NK-92 treated with Interleukin-12 subunit alpha and Interleukin-12 subunit beta, amount 100 ng/mL, for 24 hours (cell line): ENCODE measurements around the gene KIAA0825.

Experiments used
- DNase-seq: peaks from one replicate; lab custom pipeline; 2025; lab: John Stamatoyannopoulos, UW

KIAA0825 gene

DNA sequence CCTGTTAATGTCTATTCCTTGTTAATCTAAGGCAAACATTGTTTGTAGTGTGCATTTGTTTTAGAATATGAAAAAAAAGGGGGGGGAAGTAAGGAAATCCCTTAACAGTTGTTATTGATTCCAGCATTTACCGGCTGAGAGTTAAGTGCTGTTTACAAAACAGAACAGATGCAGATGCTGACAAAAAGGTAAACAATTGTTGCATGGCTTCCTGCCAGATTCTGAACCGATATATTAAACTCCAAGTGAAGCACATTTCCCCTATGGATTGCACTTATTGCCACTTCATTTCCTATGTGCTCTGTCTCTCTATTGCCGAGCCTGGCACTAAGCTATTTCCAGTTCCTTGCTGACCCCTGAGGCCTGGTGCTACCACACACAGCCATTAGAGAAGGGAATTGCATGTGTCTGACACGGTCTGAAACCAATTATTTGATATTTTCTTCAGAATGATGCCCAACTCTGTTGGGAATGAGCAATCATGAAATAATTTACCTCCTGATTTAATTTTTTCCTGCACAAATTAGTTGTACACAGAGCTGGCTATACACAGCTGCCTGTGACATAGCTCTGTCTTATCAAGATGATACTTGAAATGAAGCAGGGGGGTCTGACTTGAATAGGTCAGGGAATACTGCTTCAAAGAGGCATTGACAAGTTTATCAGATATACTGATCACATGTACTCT, 109.8 kb downstream of the KIAA0825 start:
- no peak for DNase-seq

DNA sequence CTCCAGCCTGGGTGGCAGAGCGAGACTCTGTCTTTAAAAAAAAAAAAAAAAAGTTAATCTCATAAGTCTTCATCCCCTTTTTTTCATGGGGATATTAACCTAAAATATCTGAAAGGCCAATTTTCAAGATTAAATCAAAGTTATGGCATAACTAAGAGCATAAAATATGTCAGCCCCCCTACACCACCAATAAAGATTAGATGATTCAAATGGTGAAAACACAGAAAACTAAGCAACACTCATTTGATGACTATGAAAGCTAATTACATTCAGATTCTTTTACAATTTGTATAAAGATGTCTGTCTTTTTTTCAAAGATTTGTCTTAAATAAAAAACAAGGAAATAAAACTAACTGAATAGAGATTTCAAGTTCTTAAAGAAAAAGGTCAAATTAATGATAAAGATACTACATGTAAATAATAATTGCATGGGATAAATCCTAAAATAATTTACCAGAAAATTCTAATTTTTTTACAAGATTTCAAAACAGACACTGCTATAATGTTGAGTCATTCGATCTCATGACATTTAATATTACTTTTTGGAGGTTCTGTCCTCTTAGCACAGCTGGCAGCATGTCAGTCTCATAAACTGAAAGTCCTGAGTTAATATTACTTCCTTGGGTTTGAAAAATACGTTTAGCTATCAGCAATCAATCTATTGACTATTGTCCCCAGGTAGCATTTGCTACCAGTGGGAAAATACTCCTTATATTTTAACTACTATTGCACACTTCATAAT, 112.9 kb downstream of the KIAA0825 start:
- no peak for DNase-seq

DNA sequence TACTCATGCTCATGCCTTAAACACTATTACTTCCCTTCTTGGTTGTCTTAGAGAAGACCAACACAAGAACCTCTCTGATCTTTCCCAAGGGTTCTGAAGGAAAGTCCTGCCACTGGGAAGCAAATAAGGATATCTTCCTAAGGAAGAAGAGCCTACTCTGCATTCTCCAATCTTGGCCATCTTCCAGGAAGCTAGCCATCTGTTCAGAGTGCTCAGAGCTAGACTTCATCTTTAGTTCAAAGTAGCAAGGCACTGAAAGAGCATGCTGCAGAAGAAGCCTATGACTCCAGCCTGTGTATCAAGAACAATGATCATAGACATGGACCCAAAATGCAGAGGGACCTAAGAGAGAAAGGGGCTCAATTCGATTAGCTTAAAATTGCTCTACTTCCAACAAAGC, 114.7 kb downstream of the KIAA0825 start:
- no peak for DNase-seq

DNA sequence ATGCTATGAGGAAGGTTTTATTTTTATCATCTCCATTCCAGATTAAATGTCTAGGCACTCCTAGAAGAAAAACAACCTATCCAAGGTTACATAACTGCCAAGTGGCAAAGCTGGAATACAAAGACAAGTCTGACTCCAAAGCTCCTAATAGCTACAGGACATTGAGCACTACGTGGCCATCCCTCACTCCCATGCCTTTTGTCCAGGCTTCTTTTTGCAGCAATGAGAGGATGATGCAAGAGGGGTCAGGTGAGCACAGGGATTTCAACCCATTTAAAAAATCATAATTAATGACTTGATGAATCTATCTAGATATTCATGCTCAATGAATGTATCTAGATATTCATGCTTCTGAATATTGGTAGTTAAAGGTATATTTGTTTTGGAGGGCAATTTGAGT, 117.0 kb downstream of the KIAA0825 start:
- DNase-seq, result no peak

DNA sequence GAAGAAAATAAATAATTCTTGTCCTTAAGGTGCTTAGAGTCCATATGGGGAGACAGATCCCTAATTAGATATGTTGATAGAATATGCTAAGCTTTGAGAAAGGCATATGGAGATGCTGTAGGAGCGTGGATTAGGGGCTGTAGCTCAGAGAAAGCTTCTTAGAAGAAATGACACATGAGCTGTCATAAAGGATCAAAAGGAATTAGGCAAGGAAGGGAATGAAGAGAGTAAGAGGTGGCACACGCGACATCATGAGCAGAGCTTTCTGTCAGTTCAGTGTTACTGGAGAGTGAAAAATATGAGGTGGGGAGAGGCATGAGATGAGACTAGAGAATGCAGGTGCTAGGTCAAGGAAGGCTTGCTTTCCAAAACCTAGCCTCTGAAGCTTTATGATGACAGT, 118.6 kb downstream of the KIAA0825 start:
- DNase-seq, result no peak

DNA sequence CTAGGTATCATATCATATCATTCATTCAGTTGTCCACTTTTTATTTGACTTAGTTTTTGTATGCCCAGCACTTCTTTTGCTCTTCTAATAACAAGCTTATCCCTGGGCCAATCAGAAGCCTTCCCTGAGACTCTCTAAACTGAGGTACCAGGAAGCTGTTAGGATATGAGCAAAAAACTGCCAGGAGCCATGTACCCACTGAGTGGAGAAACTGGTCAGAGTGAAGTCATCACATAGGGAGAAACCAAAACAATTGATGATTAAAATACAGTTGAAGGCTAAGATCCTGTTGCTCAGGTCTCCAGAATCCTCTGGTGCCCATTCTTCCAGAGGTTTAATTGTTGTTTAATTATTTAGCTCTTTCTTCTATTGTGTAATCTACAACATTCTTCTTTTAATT, 120.2 kb downstream of the KIAA0825 start:
- DNase-seq, result no peak

DNA sequence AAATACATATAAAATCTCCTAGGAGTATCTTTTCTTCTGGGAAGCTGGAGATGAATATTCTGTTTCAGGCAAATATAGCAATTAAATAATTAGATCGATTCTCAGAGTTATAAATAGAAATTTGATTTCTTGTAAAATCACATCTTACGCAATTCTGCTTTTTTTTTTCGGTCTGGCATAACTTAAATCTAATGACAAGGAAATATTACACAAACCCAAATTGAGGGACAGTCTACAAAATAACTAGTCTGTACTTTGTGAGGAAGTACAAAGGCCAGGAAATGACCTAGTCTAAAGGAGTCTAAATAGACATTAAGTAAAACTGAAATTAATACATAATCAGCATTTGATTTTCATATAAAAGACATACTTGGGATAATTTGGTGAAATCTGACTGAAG, 133.3 kb downstream of the KIAA0825 start:
- DNase-seq, result no peak

DNA sequence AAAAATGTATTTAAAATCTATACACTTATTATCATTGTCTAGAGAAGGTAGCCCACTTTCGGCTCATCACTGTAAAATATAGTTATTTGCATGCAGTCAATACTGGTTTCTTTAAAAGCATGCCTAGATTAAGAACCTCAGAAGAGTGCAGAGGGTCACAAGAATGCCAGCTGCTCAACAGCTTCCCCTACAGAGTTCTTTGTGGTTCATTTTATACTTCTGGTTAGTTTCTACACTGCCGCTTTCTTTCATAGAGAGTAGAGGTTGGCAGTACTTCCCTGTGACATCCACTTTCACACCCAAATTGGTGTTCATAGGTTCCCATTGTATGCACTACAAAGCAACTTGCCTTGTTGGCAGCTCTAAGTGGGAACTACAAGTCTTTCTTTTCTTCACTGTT, 137.3 kb downstream of the KIAA0825 start:
- DNase-seq, result no peak

DNA sequence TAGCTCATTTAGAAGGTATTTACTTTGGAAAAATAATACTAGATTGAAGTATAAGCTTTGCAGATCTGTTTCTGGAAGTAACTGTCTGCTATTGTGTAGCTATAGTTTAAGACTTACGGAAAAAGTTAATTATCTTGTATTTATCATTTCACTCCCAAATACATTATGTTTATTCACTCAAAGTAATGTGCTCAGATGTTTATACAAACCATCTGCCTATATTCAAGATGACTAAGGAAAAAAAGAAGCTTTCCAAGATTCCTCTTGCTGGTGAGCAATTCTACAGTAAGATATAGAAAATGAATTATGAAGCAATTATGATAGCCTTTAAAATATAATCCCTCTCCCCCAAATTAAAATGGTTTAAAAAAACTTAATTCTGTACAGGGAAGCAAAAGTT, 137.9 kb downstream of the KIAA0825 start:
- no peak for DNase-seq

DNA sequence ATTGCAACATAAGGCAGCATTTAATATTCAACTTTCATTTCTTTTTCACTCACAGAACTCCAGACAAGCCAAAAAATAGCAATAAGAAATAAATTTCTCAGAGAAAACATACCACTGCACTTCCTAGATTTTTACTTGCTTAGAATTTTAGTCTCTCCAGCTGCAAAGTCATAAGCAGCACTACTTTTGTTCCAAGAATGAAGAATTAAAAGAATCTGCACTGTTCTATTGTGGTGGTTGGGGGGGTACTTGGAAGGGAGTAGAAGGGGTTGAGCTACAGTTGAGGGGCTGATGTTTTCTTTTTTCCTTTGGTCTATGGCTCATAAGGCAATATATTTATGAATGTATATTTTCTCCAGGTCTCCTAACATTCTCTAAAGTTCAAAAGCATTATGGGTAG, 144.5 kb downstream of the KIAA0825 start:
- DNase-seq, result no peak

DNA sequence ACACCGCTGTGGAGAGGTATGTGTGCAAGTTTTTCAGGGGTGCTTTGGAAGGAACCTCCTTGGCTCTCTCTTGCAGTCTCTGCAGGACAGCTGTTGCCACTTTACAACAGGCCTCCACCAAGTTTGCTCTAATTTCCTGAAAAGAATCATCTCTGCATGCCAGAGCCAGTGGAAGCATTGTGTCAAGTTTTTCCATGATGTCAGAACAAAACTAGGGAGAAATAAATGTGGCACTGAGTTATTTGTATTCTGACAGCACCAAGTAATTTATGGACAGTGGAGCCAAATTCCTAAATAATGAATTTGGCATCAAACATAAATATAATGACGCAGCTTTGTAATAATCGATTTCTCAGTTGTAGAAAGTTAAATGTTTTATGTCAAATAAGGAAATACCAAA, 146.9 kb downstream of the KIAA0825 start:
- DNase-seq, result no peak

DNA sequence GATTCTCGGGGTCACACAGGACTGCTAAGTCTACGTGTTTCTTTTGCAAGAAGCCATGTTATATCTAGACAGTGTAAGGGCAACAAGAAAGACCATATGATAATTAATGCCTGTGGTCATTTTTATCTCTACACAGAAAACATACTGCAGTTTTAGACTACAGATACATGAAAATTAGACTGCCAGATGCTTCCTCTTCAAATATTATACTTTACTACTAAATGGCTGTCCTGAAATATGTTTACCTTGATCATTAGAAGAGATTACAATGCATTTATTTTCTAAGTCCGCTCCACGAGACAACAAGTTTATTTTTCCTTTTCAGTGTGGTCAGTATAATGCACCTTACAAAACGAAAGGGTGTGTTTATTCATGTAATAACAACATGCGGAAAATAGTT, 147.6 kb downstream of the KIAA0825 start:
- no peak for DNase-seq

DNA sequence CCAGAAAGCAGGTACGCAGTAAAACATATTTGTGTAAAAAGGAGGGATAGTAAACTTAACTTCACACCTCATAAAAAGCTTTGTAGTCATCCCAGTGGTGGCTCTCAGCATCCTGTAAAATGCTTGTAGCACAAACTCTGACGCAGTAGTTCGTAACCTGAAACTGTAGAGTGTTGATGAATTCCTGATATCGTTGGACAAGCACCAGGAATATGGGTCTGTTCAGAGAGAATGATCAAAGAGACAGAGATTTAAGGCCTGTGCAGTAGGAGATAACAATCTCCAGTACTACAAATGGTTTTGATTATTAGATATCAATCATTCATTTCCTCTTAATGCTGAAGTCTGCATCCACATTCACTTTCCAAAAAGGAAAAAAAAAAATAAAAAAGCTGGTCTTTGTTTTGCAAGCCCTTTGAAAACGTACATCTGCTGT, 148.5 kb downstream of the KIAA0825 start:
- no peak for DNase-seq

DNA sequence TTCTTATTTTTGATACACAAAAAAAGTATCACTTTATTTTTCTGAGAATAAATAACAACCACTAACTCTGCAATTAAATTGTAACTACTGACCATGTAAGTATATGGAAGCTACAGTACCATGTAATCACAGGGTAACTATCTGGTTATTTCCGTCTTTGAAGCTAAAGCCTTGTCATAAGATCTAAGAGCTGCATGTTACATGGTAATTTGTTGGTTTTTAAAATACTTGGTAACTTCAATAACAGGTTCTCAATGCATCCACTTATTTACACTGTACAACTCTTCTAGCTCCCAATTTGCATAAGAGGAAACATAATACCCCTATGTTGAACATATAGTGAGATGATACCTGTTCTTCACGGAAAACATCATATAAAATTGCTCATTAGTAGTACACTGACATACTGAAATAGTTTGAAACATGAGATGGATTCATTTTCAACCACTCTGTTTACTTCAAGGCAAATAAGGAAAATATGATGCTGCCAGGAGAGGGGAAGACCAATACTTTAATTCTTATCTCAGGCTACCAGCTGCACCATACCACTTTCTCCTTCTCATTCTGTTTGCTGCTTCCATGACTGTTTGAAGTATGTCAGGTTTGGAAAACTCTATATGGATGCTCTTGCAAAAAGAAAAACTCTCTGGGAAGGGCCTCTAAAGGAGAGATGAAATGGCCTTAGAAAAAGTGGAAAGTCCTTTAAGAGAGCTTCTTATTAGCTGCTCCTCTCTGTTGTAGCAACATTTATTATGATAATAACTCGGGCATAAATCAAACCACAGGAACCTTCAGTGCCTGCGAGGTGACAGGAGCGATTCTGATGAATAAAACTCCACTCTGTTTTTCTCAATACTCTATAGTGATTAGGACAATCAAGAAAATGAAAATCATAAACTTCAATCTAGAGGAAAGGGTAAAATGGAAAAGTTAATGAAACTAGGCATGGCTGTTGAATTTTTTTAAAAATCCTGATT, 150.2 kb downstream of the KIAA0825 start:
- no peak for DNase-seq

DNA sequence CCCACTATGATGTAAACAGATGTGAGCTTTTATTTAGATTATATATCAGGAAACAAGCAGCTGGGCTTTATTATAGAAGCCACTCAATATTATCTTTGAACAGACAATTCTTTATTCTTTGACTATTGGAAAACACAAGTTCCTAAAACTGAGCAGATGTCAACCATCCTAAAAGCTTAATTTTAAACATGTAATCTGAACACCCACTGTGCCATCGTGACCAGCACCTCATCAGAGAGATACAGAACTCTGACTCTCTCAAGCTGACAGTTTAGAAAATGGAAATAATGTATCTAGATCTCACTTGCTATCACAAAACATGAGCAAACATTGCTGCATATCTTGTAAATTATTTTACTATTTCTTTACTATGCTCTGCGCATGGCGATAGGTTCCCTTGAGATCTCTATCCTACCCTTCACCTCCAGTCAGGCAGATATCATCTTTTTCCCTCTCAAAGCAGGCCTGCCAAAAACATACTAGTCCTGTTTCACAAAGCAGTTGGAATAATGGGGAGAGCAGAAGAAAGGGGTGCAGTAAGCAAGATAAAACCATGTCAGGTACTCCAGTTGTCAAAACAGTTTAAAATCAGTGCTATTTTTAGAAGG, 151.0 kb downstream of the KIAA0825 start:
- no peak for DNase-seq

DNA sequence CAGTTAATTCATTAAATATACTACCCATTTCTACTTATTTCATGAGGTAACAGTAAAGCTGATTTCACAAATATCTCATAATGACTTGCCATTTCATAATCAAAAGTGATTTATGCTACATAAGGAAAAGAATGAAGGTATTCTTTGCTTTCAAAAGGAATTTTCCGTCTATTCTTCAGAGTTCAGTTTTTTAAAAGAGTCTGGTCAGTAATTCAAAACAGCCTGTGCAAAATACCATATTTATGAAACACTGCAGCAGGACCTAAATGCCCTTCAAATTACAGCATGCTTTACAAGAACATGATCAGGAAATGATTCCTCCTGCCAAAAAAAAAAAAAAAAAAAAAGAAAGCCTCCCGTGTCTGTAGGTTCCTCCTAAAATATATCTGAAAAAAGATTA, 154.7 kb downstream of the KIAA0825 start:
- no peak for DNase-seq

DNA sequence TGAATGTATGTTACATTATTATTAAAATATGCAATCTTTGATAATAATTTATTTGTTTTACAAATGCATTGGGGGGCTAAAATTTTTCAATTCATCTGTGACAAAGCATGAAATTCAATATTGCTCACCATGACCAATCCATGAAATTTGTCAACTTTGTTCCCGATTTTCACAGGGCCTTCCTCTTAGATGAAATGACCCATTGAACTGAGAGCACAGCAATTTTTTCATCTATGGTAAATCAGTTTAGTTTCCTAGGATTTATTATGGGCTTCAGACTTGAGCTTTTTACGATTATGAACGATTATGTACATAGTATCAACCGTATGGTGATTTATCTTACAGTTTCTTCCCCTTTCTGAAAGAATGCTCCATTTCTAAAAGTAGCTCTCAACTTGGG, 157.3 kb downstream of the KIAA0825 start:
- no peak for DNase-seq

DNA sequence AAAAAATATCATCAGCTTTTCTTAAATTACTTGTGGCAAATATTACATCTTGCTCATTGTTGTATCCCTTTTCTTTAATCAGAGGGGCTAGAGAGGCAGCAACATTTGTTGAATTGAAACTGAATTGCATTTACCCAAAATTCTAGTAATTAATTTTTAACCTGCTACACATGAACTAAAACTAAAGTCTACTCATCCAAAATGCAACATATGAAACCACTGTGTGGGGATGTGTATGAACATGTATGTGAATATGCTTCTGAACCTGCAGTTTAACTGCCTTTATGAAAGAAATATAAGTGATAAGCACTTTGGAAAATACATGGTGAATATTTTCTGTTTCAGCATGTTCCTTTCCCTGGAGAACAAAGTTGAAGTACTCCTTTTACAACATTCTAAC, 158.5 kb downstream of the KIAA0825 start:
- DNase-seq, result no peak

DNA sequence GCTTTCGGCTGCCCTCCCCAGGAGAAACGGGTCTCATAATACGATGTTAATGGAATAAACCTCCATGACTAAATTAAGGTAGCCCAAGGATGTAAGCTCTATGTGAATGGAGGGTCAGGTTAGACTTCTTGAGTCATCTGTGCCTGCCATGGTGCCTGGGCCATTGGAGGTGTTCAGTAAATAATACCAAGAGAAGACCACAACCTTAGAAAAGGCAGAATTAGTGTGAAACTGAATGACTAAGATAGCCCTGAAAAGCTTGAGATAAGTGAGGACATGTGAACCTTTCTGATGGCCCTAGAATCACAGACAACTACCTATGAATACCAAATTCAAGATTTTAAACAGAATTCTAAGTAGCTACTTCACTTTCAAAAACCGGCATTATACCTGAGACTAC, 160.6 kb downstream of the KIAA0825 start:
- no peak for DNase-seq

DNA sequence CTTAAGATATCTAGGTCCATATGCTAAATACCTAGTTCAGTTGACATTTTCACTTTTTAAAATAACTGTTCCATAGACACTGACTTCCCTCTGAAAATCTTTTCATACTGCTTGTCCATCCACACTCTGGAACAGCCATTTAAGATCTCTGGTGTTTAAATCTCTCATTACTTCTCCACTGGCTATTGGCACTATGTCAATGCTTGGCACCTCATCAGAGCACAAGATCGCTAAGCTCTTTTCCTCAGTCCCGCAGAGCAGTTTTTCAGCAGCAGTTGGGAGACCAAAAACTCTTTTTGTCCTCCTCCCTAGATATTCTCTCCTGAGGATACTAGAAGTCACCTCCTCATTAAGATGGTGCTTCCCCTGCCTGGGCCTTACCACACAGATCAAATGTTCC, 172.7 kb downstream of the KIAA0825 start:
- no peak for DNase-seq

DNA sequence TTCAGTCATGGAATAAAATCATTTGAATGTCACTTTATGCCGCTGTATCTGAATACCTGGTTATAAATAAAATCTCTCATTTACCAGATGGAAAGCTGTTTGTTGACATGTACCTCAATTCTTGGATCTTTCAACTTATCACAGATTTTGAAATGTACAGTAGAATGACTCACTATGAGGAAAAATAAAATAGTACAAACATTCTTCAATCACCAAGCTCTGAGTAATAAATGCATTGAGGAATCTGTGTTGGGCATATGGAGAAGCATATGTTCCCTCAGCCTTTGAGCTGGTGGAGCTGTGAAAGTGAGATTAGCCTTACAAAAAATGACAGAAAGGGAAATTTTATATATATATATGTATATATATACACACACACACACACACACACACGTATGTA, 175.4 kb downstream of the KIAA0825 start:
- no peak for DNase-seq

DNA sequence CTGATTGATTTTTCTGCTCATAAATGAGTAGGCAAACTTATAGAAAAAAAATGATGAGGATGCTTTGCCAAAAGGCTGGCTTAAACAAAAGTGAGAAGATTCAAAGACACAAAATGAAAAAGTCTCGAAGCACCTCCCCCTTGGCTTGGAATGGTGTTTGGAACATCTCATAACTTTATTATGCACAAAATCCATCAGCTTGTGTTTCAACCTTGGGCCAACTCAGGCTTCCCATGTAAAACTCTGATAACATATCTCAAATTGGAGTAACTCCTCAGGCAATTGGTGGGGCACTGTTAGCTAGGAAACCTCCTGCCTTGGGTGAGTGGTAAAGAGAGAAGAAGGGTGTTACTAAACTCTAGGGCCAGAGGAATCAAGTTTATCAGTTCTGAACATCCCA, 176.3 kb downstream of the KIAA0825 start:
- DNase-seq, result no peak
